Transverse colon (tissue), 4 donors: Measurements from ENCODE around the gene LMX1A.

ENCODE experiments used
- CTCF ChIP-seq, 5 experiments: fragments of 200-600 bp in 3 of 5; fragments of 450-650 bp in 2 of 5; sonication (generic) in 3 of 5; IDR thresholded peaks; 1 replicate in 2 of 5; 2 replicates in 3 of 5; pipeline ENCODE4 v1.5.1; 2016 to 2017; ENCODE audit warnings: antibody characterized with exemption in 5 of 5, inconsistent platforms in 3 of 5, mild to moderate bottlenecking in 2 of 5, moderate library complexity in 1 of 5
- POLR2A ChIP-seq: fragments of 450-650 bp; IDR thresholded peaks from one replicate; pipeline ENCODE4 v1.6.1; 2016; ENCODE audit warnings: antibody characterized with exemption, mild to moderate bottlenecking, moderate library complexity
- POLR2AphosphoS5 ChIP-seq, 3 donors: sonication (generic); formaldehyde crosslinking; IDR thresholded peaks; one replicate each; pipeline ENCODE4 v1.6.1; 2016; ENCODE audit warnings: antibody characterized with exemption in 3 of 3

- no peak for TF ChIP-seq CTCF (IDR thresholded peaks at IDR 0.05)
- peak; percentile 35 for TF ChIP-seq POLR2A
- peak; percentile 19 to 26 (median 26) for TF ChIP-seq POLR2AphosphoS5 (IDR thresholded peaks at IDR 0.05)
Observed at GRCh38 chr1:165352442-165353293, 3.8 kb downstream of the LMX1A start.
